Right atrium auricular region (tissue), 2 donors: ENCODE data around the gene RFPL3. TPM values are rescaled to one million over a fixed set of nuclear protein-coding genes. Genes with fewer than 3 reads are reported as not detected.
"Not testable (repeated sequence)": the region's sequence is repeated elsewhere in the genome, so short reads cannot be mapped to it uniquely, and the experiment has no call there.

Experiments
- DNase-seq: peaks from one replicate; pipeline ENCODE4 v3.0.0-alpha.2; 2019; ENCODE audit warnings: low spot score
- H3K27ac ChIP-seq, 2 donors: fragments of 200-600 bp; sonication (generic); 1 replicate in 1 of 2; 2 replicates in 1 of 2; pipeline ENCODE4 v1.5.1; 2016 to 2019
- H3K27me3 ChIP-seq, 2 donors: fragments of 200-600 bp; sonication (generic); one replicate each; pipeline versions ENCODE4 v1.5.1 to v1.6.0; 2017 to 2019
- H3K36me3 ChIP-seq: fragments of 200-600 bp; sonication (generic); one replicate; pipeline ENCODE4 v1.5.1; 2016
- H3K4me1 ChIP-seq, 2 donors: fragments of 200-600 bp; sonication (generic); one replicate each; pipeline versions ENCODE4 v1.5.1 to v1.6.0; 2017 to 2019
- H3K4me3 ChIP-seq, 2 donors: fragments of 200-600 bp; sonication (generic); 1 replicate in 1 of 2; 2 replicates in 1 of 2; pipeline ENCODE4 v1.5.1; 2017 to 2019; ENCODE audit warnings: mild to moderate bottlenecking in 1 of 2, moderate library complexity in 1 of 2
- H3K9me3 ChIP-seq, 2 donors: fragments of 200-600 bp; sonication (generic); one replicate each; pipeline ENCODE4 v1.5.1; 2019
- CTCF ChIP-seq, 2 donors: fragments of 200-600 bp; sonication (generic); IDR thresholded peaks; one replicate each; pipeline ENCODE4 v1.5.1; 2019; ENCODE audit warnings: antibody characterized with exemption in 2 of 2
- total RNA-seq, 2 donors: library from RNA; depleted of rRNA; stranded (reverse); fragments of >200 nt; gene quantifications; one replicate each; pipeline ENCODE4 v1.1.0, GENCODE V29; 2016

RFPL3 gene
- not detected for total RNA-seq

DNA sequence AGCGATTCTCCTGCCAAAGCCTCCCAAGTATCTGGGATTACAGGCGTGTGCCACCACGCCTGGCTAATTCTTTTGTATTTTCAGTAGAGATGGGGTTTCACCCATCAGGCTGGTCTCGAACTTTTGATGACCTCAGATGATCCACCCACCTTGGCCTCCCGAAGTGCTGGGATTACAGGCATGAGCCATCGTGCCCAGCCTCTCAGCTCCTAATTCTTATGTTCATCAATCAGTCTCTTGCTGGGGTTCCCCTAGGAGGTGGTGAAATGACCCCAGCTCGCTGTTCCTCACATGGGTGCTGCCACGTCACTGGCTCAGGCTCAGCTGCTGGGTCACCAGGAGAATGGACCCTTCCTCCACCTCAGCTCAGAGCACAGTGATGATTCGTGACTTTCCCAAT lies at the start of gene RFPL3:
Gene RFPL3 (plus strand): TSS at position 301 of the 400 bp plus-strand sequence. CDS start 205 bp downstream, outside the sequence.
- not testable (repeated sequence) for H3K27ac ChIP-seq, H3K36me3 ChIP-seq, H3K4me3 ChIP-seq, DNase-seq, H3K27me3 ChIP-seq, H3K9me3 ChIP-seq, H3K4me1 ChIP-seq

- Histone ChIP-seq H3K9me3 (no peaks in the 10 kb centered on the region), H3K4me1 (no peaks in the 10 kb centered on the region), H3K4me3 (no peak overlapping the region), H3K27me3 (no peaks in the 10 kb centered on the region), H3K36me3 (no peaks in the 10 kb centered on the region), H3K27ac (no peak overlapping the region)
- DNase-seq: no peak
- TF ChIP-seq CTCF (IDR thresholded peaks at IDR 0.05): no peak
Measured at GRCh38 chr22:32308191-32308590, 49.5 kb upstream of the RFPL3 start.

DNA sequence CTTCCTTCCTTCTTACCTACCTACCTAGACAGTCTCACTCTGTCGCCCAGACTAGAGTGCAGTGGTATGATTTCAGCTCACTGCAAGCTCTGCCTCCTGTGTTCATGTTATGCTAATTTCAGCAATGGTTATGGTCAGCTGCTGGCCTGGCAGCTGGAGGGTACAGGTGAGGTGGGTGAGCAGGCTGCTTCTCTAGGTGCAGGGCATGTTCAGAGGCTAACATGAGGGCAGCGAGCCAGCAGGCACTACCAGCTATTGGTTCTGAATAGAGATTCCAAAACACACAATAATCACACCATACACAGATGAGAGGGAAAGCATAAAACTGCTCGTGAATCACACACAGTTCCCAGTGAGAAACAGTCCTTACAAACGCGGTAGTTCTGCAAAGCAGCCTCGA lies 48.7 kb upstream of the RFPL3 start:
- Histone ChIP-seq H3K27me3 (no peaks in the 10 kb centered on the region), H3K9me3 (no peaks in the 10 kb centered on the region), H3K4me3 (no peak overlapping the region), H3K4me1 (no peaks in the 10 kb centered on the region), H3K27ac (no peak overlapping the region), H3K36me3 (no peaks in the 10 kb centered on the region)
- DNase-seq: no peak
- TF ChIP-seq CTCF (IDR thresholded peaks at IDR 0.05): no peak

DNA sequence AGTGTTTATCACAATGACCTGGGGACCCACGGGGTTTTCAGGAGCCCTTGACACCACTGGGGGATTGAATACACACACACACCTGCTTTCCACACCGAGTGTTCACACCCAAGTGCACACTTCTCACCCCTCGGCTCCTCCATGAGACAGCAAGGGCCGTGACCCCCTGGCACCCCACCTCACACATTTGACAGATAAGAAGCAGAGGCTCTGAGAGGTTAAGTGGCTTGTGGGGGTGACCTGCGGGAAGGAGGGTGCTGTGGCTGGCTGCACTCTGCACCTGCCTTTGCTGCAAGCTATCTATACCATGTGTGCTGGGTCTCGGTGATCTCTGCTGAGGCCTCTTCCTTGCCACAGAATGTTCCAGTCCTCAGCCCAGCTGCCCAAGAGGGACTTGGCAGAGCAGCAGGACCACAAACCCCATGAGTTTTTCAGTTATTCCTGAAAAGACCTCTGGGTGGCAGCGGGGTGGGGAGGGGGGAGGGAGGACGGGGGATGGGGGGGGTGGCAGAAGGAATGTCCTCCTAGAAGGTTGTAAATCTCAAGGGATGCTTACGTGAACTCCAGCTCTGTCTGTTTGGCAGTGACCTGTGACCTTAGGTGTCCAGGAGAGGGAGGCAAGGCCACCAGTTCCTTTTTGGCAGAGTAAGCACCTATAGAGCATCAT lies 47.9 kb upstream of the RFPL3 start:
- Histone ChIP-seq H3K36me3 (no peaks in the 10 kb centered on the region), H3K27me3 (no peaks in the 10 kb centered on the region), H3K4me3 (no peak overlapping the region), H3K4me1 (no peaks in the 10 kb centered on the region), H3K27ac (no peak overlapping the region), H3K9me3 (no peaks in the 10 kb centered on the region)
- DNase-seq: no peak
- no peak for TF ChIP-seq CTCF (IDR thresholded peaks at IDR 0.05)

GRCh38 chr22:32310777-32311176 lies 46.9 kb upstream of the RFPL3 start:
- no peaks in the 10 kb centered on the region for H3K27me3 ChIP-seq
- H3K4me3 ChIP-seq: no peak overlapping the region
- H3K9me3 ChIP-seq: no peaks in the 10 kb centered on the region
- no peak overlapping the region for H3K27ac ChIP-seq
- TF ChIP-seq CTCF (IDR thresholded peaks at IDR 0.05): no peak
- no peaks in the 10 kb centered on the region for H3K4me1 ChIP-seq
- no peaks in the 10 kb centered on the region for H3K36me3 ChIP-seq
- no peak for DNase-seq

DNA sequence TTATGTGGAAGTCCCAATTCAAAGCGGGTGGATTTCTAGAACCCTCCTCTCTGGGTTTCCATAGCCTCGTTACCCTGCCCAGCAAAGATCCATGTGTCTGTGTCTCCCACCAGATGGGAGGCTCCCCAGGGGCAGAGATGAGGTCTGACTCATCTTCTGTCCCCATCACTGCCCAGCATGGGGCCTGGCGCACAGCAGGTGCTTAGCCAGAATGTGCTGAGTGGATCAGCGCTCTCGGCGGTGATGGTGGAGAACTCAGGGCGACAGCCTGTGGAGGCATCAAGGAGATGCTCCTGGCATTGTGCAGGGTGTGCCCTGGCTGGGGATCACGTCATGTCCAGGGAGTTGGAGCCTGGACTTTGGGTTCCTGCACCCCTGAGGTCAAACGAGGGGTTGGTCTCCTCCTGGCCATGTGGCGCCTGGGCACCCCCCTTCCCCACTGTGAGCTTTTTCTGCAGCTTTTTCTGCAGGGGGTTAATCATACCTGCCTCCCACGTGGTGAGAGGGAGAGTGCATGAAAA lies 46.1 kb upstream of the RFPL3 start:
- Histone ChIP-seq H3K27ac (no peak overlapping the region), H3K4me1 (no peaks in the 10 kb centered on the region), H3K4me3 (no peak overlapping the region), H3K9me3 (no peaks in the 10 kb centered on the region), H3K27me3 (no peaks in the 10 kb centered on the region), H3K36me3 (no peaks in the 10 kb centered on the region)
- peak; percentile 32 for DNase-seq
- no peak for TF ChIP-seq CTCF (IDR thresholded peaks at IDR 0.05)
